GM12892 (cell line): ENCODE data around the gene SLMAP.

ENCODE experiments used
- POLR2A ChIP-seq: IDR thresholded peaks from 2 replicates; pipeline ENCODE4 v1.6.1; 2011; ENCODE audit warnings: low read depth, low read length, control low read depth
- POLR2AphosphoS5 ChIP-seq: IDR thresholded peaks from 2 replicates; pipeline ENCODE4 v1.6.1; 2011; ENCODE audit warnings: low read depth, low read length, control low read depth
- TAF1 ChIP-seq: IDR thresholded peaks from 2 replicates; pipeline ENCODE4 v1.6.1; 2011; ENCODE audit warnings: low read depth, mild to moderate bottlenecking, control low read depth, low read length, borderline replicate concordance

DNA sequence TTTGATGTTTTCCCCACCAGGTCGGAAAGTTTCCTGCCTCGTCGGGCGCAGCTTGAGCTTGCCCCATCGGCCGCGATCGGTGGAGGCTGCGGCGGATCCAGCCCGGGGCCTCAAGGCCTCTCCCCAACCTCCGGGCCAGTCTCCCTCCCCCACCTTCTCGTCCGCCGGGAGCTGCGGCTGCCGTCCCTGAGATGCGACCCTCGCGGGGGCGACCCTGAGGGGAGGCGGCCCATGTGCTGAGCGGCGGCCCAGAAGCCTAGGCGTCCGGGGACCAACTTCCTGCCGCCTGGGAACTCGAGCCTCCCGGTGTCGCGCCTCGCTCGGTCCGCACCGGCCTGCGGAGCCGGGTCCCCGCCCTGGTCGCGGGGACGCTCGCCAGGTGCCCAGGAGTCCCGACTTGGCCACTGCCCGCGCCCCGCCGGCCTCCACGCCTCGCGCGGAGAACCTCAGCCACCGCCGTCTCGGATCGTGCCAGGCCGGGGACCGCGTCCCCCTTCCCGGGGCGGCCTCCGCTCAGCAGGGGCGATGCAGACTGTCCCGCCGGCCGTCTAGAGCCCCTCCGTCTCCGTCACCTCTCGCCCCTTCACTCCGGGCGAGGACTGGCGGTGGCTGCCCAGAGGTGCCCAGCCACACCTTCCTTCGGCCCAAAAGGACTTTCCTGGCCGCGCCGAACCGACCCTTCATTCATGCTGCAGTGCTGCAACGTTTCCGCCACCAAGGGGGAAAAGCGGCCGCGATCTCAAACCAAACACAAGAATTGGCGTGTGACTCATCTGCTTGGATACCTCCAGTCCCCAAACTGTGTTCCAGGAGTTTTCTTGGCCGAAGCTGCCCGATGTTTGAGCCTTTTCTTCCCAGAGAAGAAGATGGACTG is 656 bp downstream of the SLMAP start:
- no peak for TF ChIP-seq POLR2AphosphoS5
- TF ChIP-seq TAF1: no peak
- TF ChIP-seq POLR2A: no peak
